CD4-positive, CD25-positive, alpha-beta regulatory T cell (primary cell): ENCODE measurements around the gene RALGDS. TPM values are rescaled to one million over a fixed set of nuclear protein-coding genes. Genes with fewer than 3 reads are reported as not detected.
A peak's percentile ranks its signal among the peaks of the same experiment; 100 is the strongest.
"Not testable (repeated sequence)": the region's sequence is repeated elsewhere in the genome, so short reads cannot be mapped to it uniquely, and the experiment has no call there.

Source experiments
- ATAC-seq, 2 donors: fragments of 150-1000 bp; cut with Tn5 transposase; one replicate each; pipeline ENCODE4 v1.10.0; 2021; ENCODE audit warnings: low read depth in 2 of 2, moderate number of reproducible peaks in 2 of 2, moderate library complexity in 1 of 2
- DNase-seq, 3 donors: peaks; one replicate each; pipeline versions ENCODE4 v3.0.0 to v3.0.0-alpha.2; 2012 to 2022; ENCODE audit warnings: mixed read lengths in 1 of 3
- H3K27ac ChIP-seq: one replicate; pipeline ENCODE4 v1.7.0; 2013; ENCODE audit warnings: mild to moderate bottlenecking, low read length; ENCODE audit not compliant: insufficient read depth, poor library complexity, severe bottlenecking
- H3K27me3 ChIP-seq: one replicate; pipeline ENCODE4 v1.7.0; 2013; ENCODE audit warnings: low read length; ENCODE audit not compliant: control insufficient read depth, insufficient read depth
- H3K36me3 ChIP-seq: one replicate; pipeline ENCODE4 v1.7.0; 2013; ENCODE audit warnings: mild to moderate bottlenecking, low read length, moderate library complexity; ENCODE audit not compliant: control insufficient read depth, insufficient read depth
- H3K4me1 ChIP-seq: 2 replicates; pipeline ENCODE4 v1.7.0; 2013; ENCODE audit warnings: mild to moderate bottlenecking, low read length; ENCODE audit not compliant: insufficient read depth, control insufficient read depth, poor library complexity, severe bottlenecking
- H3K4me3 ChIP-seq: one replicate; pipeline ENCODE4 v1.7.0; 2013; ENCODE audit warnings: low read depth, mild to moderate bottlenecking, low read length, moderate library complexity
- H3K9me3 ChIP-seq, 2 experiments: 1 replicate in 1 of 2; 2 replicates in 1 of 2; pipeline ENCODE4 v1.7.0; 2013; ENCODE audit warnings: low read length in 2 of 2, mild to moderate bottlenecking in 1 of 2, moderate library complexity in 1 of 2; ENCODE audit not compliant: control insufficient read depth in 2 of 2
- H3K27ac Mint-ChIP-seq, 3 donors: one replicate each; pipeline ENCODE4 v1.8.0; 2020 to 2022; ENCODE audit warnings: mild to moderate bottlenecking in 3 of 3, mixed read lengths in 3 of 3, moderate library complexity in 2 of 3
- H3K27me3 Mint-ChIP-seq: one replicate; pipeline ENCODE4 v1.8.0; 2022; ENCODE audit warnings: mild to moderate bottlenecking, mixed read lengths
- H3K36me3 Mint-ChIP-seq: one replicate; pipeline ENCODE4 v1.8.0; 2020; ENCODE audit warnings: mixed read lengths
- H3K4me1 Mint-ChIP-seq, 4 donors: one replicate each; pipeline ENCODE4 v1.8.0; 2020 to 2022; ENCODE audit warnings: mixed read lengths in 4 of 4, mild to moderate bottlenecking in 1 of 4
- H3K4me3 Mint-ChIP-seq, 4 donors: one replicate each; pipeline ENCODE4 v1.8.0; 2020 to 2022; ENCODE audit warnings: mild to moderate bottlenecking in 4 of 4, mixed read lengths in 4 of 4, moderate library complexity in 3 of 4
- H3K9me3 Mint-ChIP-seq, 7 donors: one replicate each; pipeline ENCODE4 v1.8.0; 2020 to 2022; ENCODE audit warnings: mixed read lengths in 7 of 7, mild to moderate bottlenecking in 3 of 7, moderate library complexity in 2 of 7
- polyA plus RNA-seq, 4 donors: library from polyadenylated mRNA; unstranded; fragments of 300-500 nt; fragmentation: Illumina TruSeq; gene quantifications; one replicate each; pipeline ENCODE4 v1.2.3, GENCODE V29; 2021
- total RNA-seq: library from RNA; stranded (reverse); gene quantifications from one replicate; pipeline ENCODE4 v1.2.3, GENCODE V29; 2022

RALGDS gene
- total and polyA plus RNA-seq, 5 donors from 2014 or later: 34.6 to 228 (median 58.5) TPM

DNA sequence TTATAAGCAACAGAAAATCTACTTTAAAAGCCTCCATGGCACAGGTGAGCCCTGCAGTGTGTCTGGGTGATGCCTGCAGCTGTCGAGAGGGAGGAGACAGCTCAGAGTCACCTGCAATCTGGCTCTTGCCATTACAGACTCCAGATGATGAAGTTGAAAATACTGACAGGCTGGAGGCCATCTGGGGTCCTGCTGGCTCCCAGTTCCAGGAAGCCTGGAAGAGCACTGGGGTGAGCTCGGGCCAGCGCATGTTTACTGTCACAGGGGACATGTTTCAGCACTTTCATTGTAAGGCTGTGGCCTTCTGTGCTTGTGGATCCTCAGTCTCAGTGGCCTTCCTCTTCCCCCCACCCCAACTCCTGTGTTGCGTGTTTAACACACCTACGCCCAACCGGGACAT, 30.9 kb downstream of the RALGDS start:
- no peak for DNase-seq
- Histone ChIP-seq H3K4me3 (no peak overlapping the region), H3K4me1 (no peaks in the 10 kb centered on the region), H3K27ac (no peak overlapping the region), H3K27me3 (no peaks in the 10 kb centered on the region), H3K36me3 (no peaks in the 10 kb centered on the region), H3K9me3 (no peaks in the 10 kb centered on the region)
- H3K4me1 Mint-ChIP-seq: peaks cover 0 to 10% (median 0%) of the 10 kb centered on the region in 4 donors
- no peak for ATAC-seq
- no peaks in the 10 kb centered on the region for H3K27me3 Mint-ChIP-seq
- H3K36me3 Mint-ChIP-seq: no peaks in the 10 kb centered on the region
- no peak overlapping the region for H3K4me3 Mint-ChIP-seq
- H3K9me3 Mint-ChIP-seq: peaks cover 0 to 7% (median 0%) of the 10 kb centered on the region in 7 donors
- H3K27ac Mint-ChIP-seq: peak overlapping the region in 1 of 3 donors; percentile 43

DNA sequence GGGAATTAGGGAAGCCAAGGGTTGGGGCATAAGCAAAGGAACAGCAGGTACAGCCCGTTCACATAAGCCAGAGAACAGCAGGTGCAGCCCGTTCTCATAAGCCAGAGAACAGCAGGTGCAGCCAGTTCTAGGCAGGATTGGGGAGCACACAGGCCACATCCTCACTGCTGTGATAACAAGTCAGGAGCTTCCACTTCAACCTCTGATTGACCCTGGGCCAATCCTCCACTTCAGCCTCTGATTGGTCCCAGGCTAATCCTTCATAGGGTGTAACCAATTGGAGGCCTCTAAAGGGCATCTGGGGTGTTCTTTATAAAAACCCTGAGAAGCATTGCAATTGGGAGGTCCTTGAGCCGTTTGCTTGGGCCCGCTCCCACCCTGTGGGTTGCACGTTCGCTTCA, 31.8 kb downstream of the RALGDS start:
- DNase-seq: peak in 1 of 3 donors; percentile 47
- no peak overlapping the region for H3K27ac ChIP-seq

DNA sequence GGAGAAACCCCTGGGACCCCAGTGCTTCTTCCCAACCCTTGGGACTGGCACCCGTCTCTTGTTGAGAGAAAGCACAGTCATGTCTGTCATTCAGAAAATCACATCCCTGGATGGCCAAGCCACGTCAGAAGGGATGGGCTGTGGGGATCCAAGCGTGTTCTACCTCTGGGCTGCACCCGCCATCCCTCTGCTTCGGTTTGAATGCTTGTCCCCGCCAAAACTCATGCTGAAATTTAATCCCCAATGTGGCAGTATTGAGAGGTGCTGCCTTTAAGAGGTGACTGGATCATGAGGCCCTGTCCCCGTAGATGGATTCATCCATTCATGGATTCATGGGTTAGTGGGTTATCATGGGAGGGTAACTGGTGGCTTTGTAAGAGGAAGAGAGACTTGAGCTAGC, 32.3 kb downstream of the RALGDS start:
- H3K27ac ChIP-seq: no peak overlapping the region
- Mint-ChIP-seq H3K27me3 (no peaks in the 10 kb centered on the region), H3K27ac (no peak overlapping the region), H3K9me3 (peaks cover 0 to 4% (median 0%) of the 10 kb centered on the region in 7 donors), H3K4me1 (peaks cover 0 to 5% (median 0%) of the 10 kb centered on the region in 4 donors), H3K36me3 (no peaks in the 10 kb centered on the region), H3K4me3 (no peak overlapping the region)
- DNase-seq (no peak), ATAC-seq (no peak)
- H3K27me3 ChIP-seq: no peaks in the 10 kb centered on the region
- no peaks in the 10 kb centered on the region for H3K36me3 ChIP-seq
- H3K4me3 ChIP-seq: no peak overlapping the region
- H3K9me3 ChIP-seq: no peaks in the 10 kb centered on the region
- H3K4me1 ChIP-seq: no peaks in the 10 kb centered on the region

More for the DNA sequence above, 31.8 kb downstream of the RALGDS start:
- no peaks in the 10 kb centered on the region for H3K36me3 ChIP-seq
- Mint-ChIP-seq H3K27ac (no peak overlapping the region), H3K4me1 (peaks cover 0 to 5% (median 0%) of the 10 kb centered on the region in 4 donors), H3K27me3 (no peaks in the 10 kb centered on the region), H3K4me3 (no peak overlapping the region), H3K9me3 (peaks cover 0 to 4% (median 0%) of the 10 kb centered on the region in 7 donors), H3K36me3 (no peaks in the 10 kb centered on the region)
- no peaks in the 10 kb centered on the region for H3K27me3 ChIP-seq
- no peaks in the 10 kb centered on the region for H3K4me1 ChIP-seq
- no peak for ATAC-seq
- H3K4me3 ChIP-seq: no peak overlapping the region
- H3K9me3 ChIP-seq: no peaks in the 10 kb centered on the region

DNA sequence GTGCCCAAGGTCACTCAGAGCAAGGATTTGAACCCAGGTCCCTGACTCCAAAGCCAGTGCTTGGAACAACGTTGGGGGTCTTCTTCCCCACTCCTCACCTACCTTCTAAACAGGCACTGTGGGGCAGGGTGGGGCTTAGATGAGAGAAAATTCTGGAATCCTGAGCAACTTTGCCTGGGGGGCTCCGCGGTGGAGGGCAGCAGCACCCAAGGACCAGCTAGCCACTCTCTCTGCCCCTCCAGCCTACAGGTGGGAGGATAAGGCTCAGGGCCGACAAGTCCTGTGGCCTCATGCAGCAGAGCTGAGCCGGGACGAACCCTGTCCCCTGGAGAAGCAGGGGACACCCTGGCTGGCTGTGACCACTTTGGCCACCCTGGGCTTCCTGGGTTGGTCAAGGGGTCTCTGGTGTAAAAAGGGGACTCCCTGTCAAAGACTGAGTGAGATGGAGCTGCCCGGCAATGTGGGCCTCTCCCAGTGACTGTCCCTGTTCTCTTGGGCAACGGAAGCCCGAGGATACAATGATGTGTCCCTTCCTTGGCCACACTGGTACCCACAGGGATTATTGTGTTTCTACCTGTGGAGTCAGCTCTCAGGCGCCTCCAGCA, 32.8 kb downstream of the RALGDS start:
- Mint-ChIP-seq H3K36me3 (no peaks in the 10 kb centered on the region), H3K27ac (peak overlapping the region in 1 of 3 donors; percentile 60), H3K4me3 (no peak overlapping the region), H3K9me3 (no peaks in the 10 kb centered on the region), H3K4me1 (peaks cover 0 to 5% (median 0%) of the 10 kb centered on the region in 4 donors), H3K27me3 (no peaks in the 10 kb centered on the region)
- Histone ChIP-seq H3K36me3 (no peaks in the 10 kb centered on the region), H3K27ac (no peak overlapping the region), H3K4me1 (no peaks in the 10 kb centered on the region), H3K9me3 (no peaks in the 10 kb centered on the region), H3K4me3 (no peak overlapping the region), H3K27me3 (no peaks in the 10 kb centered on the region)
- no peak for DNase-seq
- no peak for ATAC-seq

DNA sequence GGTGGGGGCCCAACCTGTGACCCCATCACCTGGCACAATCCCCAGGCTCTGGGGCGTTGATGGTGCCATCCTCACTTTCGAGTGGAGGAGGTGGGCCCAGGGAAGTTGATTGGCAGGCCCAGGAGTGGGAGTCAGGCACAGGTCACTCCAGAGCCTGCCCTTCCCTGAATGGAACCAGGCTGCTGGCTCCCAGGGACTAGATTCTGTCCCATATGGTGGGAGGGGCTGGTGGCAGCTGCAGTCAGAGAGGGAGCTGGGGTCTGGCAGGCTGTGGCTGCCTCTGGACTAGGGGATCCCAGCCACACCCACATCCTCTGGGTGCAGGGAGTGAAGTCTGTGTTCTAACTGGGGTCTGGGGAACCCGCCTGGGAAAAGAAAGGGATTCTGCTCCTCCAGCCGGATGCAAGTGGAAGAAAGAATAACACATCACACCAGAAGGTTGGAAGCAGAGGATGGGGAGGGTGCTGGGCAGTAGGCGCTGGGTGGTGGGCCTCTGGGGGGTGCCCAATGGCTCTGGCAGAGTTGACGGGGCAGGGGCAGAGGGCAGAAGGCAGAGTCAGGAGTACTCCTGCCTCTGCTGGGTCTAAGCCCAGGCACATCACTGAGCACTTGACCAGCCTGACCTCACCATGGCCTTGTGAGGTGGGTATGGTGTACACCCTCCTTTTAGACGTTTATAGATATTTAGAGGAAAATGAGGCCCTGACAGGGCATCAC, 33.5 kb downstream of the RALGDS start:
- Histone ChIP-seq H3K36me3 (no peaks in the 10 kb centered on the region), H3K27me3 (no peaks in the 10 kb centered on the region), H3K4me3 (no peak overlapping the region), H3K27ac (no peak overlapping the region), H3K9me3 (no peaks in the 10 kb centered on the region), H3K4me1 (no peaks in the 10 kb centered on the region)
- Mint-ChIP-seq H3K27ac (peak overlapping the region in 1 of 3 donors; percentile 60), H3K27me3 (no peaks in the 10 kb centered on the region), H3K4me1 (peaks cover 0 to 5% (median 0%) of the 10 kb centered on the region in 4 donors), H3K9me3 (no peaks in the 10 kb centered on the region), H3K36me3 (no peaks in the 10 kb centered on the region), H3K4me3 (no peak overlapping the region)
- DNase-seq (no peak), ATAC-seq (no peak)

DNA sequence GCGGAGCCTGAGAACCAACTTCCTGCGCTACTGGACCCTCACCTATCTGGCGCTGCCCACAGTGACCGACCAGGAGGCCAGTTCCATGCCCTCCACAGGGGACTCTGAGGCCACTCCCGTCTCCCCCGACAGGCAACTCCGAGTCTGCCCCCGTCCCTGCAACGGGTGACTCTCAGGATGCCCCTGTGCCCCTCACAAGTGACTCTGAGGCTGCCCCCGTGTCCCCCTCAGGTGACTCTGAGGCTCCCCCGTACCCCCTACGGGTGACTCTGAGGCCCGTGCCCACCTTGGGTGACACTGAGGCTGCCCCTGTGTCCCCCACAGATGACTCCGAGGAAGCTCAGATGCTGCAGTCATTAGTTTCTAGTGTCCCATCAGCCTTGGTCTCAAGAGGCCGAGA, 34.1 kb downstream of the RALGDS start:
- Histone ChIP-seq H3K9me3 (no peaks in the 10 kb centered on the region), H3K27me3 (no peaks in the 10 kb centered on the region), H3K4me1 (no peaks in the 10 kb centered on the region), H3K4me3 (no peak overlapping the region), H3K27ac (no peak overlapping the region), H3K36me3 (no peaks in the 10 kb centered on the region)
- Mint-ChIP-seq H3K4me3 (no peak overlapping the region), H3K27ac (no peak overlapping the region), H3K9me3 (no peaks in the 10 kb centered on the region), H3K27me3 (peaks cover under 1% of the 10 kb centered on the region), H3K4me1 (no peaks in the 10 kb centered on the region), H3K36me3 (no peaks in the 10 kb centered on the region)
- no peak for DNase-seq
- ATAC-seq: no peak

DNA sequence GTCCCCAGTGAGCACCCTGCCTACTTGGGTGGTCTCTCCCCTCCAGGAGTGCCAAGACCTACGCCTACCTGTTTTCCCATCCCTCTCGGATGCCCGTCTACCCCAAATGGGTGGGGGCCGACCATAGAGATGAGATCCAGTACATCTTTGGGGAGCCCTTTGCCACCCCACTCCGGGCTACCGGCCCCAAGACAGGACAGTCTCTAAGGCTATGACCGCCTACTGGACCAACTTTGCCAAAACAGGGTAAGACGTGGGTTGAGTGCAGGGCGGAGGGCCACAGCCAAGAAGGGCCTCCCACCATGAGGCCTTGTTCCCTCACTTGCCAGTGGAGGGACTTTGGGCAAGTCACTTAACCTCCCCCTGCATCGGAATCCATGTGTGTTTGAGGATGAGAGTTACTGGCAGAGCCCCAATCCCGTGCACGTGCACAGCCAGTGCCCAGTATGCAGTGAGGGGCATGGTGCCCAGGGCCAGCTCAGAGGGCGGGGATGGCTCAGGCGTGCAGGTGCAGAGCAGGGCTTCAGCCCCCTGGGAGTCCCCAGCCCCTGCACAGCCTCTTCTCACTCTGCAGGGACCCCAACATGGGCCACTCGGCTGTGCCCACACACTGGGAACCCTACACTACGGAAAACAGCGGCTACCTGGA, 34.7 kb downstream of the RALGDS start:
- not testable (repeated sequence) for H3K4me3 ChIP-seq, H3K9me3 Mint-ChIP-seq, H3K36me3 Mint-ChIP-seq, ATAC-seq, H3K4me3 Mint-ChIP-seq, DNase-seq, H3K27me3 ChIP-seq, H3K4me1 Mint-ChIP-seq, H3K9me3 ChIP-seq, H3K27me3 Mint-ChIP-seq, H3K36me3 ChIP-seq, H3K27ac Mint-ChIP-seq, H3K4me1 ChIP-seq, H3K27ac ChIP-seq
